Breast epithelium (tissue), 4 donors: ENCODE data around the gene COL4A2. TPM values are rescaled to one million over a fixed set of nuclear protein-coding genes. Genes with fewer than 3 reads are reported as not detected.

Source experiments
- DNase-seq, 2 donors: peaks; one replicate each; pipeline ENCODE4 v3.0.0-alpha.2; 2019; ENCODE audit warnings: low spot score in 2 of 2
- H3K27ac ChIP-seq, 2 donors: fragments of 200-600 bp; sonication (generic) in 1 of 2; one replicate each; pipeline ENCODE4 v1.5.1; 2016 to 2019; ENCODE audit warnings: mild to moderate bottlenecking in 1 of 2
- H3K27me3 ChIP-seq, 2 donors: fragments of 200-600 bp; sonication (generic) in 1 of 2; one replicate each; pipeline versions ENCODE4 v1.5.1 to v1.6.0; 2017 to 2019; ENCODE audit warnings: control low read depth in 1 of 2, mild to moderate bottlenecking in 1 of 2
- H3K36me3 ChIP-seq: fragments of 200-600 bp; one replicate; pipeline ENCODE4 v1.5.1; 2019
- H3K4me1 ChIP-seq, 2 donors: fragments of 200-600 bp; sonication (generic); one replicate each; pipeline ENCODE4 v1.5.1; 2016 to 2019; ENCODE audit warnings: control low read depth in 1 of 2
- H3K4me3 ChIP-seq, 3 donors: fragments of 200-600 bp; sonication (generic); 1 replicate in 2 of 3; 2 replicates in 1 of 3; pipeline ENCODE4 v1.5.1; 2016 to 2019; ENCODE audit warnings: mild to moderate bottlenecking in 3 of 3, moderate library complexity in 2 of 3
- H3K9me3 ChIP-seq, 2 donors: fragments of 200-600 bp; sonication (generic) in 1 of 2; one replicate each; pipeline ENCODE4 v1.5.1; 2016 to 2019; ENCODE audit warnings: control low read depth in 1 of 2
- CTCF ChIP-seq, 3 donors: fragments of 450-650 bp; IDR thresholded peaks; one replicate each; pipeline ENCODE4 v1.5.1; 2016 to 2017; ENCODE audit warnings: antibody characterized with exemption in 3 of 3, mild to moderate bottlenecking in 3 of 3, moderate library complexity in 3 of 3
- POLR2A ChIP-seq: fragments of 450-650 bp; IDR thresholded peaks from one replicate; pipeline ENCODE4 v1.6.1; 2016; ENCODE audit warnings: antibody characterized with exemption, mild to moderate bottlenecking, moderate library complexity
- POLR2AphosphoS5 ChIP-seq, 3 donors: sonication (generic); formaldehyde crosslinking; IDR thresholded peaks; one replicate each; pipeline ENCODE4 v1.6.1; 2017; ENCODE audit warnings: antibody characterized with exemption in 3 of 3
- intact Hi-C: fragments of 100-400 bp; cut with DNase I; formaldehyde crosslinking; loops from one replicate; pipeline ENCODE4 v1.15.1; 2023; ENCODE audit warnings: low total_unique reads
- total RNA-seq, 3 donors: library from RNA; depleted of rRNA; stranded (reverse); fragments of >200 nt; gene quantifications; one replicate each; pipeline ENCODE4 v1.1.0, GENCODE V29; 2016

COL4A2 gene
- total RNA-seq: 100 to 1,000 TPM; 107 to 841 (median 307) TPM

DNA sequence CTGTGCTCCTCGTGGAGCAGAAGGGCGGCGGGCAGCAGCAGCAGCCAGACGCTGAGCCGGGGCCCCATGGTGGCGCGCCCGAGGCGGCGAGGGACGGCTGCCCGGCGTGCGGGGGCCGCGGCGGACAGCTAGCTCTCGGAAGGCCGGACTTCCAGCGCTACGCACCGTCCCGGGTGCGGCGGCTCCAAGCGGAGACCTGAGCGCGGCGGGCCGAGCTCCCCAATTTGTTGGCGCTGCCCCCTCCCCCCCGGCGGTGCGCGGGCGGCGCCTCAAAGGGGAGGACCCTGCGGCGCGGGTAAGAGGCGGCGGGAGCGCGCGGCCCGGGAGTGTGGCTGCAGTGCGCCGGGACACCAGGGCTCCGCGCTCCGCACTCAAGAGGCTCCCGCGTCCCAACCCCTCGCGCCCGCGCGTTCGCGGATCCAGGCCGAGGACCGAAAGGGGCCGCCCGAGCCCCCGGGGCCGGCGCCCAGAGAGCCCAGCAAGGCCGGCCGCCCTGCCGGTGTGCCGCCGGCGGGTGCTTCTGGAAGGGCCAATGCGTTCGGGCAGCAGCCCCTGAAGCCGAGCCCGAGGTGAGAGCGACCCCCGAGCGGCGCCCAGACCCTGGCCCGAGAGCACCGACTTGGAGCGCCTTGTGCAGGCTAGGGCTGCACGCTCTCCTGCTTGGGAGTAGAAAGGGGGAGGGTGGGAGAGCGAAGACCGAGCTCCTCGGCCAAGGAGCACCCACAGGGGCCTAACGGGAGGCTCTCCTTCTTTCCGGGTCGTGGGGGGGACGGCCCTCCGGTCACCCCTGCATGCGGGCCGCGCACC is at the start of gene COL4A2, which contains the start of gene COL4A1:
Gene COL4A2 (plus strand): TSS at position 325 of the 807 bp plus-strand sequence. CDS start 620 bp downstream, outside the sequence.
Gene COL4A1 (minus strand): TSS at position 198 of the 807 bp plus-strand sequence. CDS start 130 bp downstream, at position 68.
- Histone ChIP-seq H3K27me3 (peaks cover 0 to 14% of the 10 kb centered on the region in 2 donors), H3K27ac (peak within 1 kb of the TSS; percentile 87 to 96), H3K36me3 (no peaks in the 10 kb centered on the region), H3K4me3 (peak within 1 kb of the TSS; percentile 64 to 96 (median 78)), H3K9me3 (no peaks in the 10 kb centered on the region), H3K4me1 (peaks cover 0 to 3% of the 10 kb centered on the region in 2 donors)
- intact Hi-C loops: no loop called here
- TF ChIP-seq CTCF (IDR thresholded peaks at IDR 0.05) (no peak), POLR2A (peak; percentile 20), POLR2AphosphoS5 (IDR thresholded peaks at IDR 0.05) (peak; percentile 66 to 78 (median 74))
- peak; percentile 57 to 65 for DNase-seq

GRCh38 chr13:110257408-110257807 is 49.7 kb upstream of the COL4A2 start:
- DNase-seq: no peak
- Histone ChIP-seq H3K27me3 (no peaks in the 10 kb centered on the region), H3K27ac (no peak overlapping the region), H3K36me3 (no peaks in the 10 kb centered on the region), H3K4me1 (no peaks in the 10 kb centered on the region), H3K4me3 (no peak overlapping the region), H3K9me3 (no peaks in the 10 kb centered on the region)
- TF ChIP-seq POLR2A: no peak
- no peak for TF ChIP-seq CTCF (IDR thresholded peaks at IDR 0.05)
- TF ChIP-seq POLR2AphosphoS5 (IDR thresholded peaks at IDR 0.05): no peak
- intact Hi-C loops: no loop called here

DNA sequence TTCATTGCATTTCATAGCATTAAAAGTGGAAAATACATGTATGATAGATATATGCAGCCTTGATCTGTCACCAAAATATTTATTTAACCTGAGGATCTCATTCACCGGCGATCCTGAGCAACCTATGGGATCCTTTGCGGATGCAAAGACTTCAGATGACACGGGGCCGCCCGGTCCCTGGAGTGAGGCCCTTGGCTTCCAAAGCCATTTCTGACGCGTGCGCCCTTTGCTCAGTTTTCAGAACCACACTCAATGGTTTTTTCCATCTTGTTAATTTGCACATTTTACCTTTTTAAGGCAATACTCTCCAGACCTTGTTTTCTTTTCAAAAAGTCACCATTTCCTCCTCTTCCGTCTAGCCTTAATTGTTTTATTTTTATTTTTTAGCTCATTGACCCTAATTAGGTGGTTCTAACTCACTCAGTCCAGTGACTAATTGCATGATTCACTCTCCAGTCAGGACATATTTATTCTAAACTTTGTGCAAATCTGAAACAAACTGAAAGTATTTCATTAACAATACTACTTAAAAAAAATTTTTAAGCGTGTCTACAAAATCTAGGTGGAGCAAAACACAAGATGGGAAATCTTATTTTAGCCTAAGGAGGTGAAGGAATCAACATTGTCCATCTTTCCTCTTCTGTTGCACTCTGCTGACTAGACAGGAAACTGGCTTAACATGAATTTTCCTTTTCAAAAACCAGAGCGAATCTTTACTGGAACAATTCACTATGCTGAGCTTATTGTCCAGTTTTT is 48.0 kb upstream of the COL4A2 start:
- no peak overlapping the region for H3K4me3 ChIP-seq
- no peaks in the 10 kb centered on the region for H3K9me3 ChIP-seq
- no peaks in the 10 kb centered on the region for H3K27me3 ChIP-seq
- intact Hi-C loops: no loop called here
- no peak for DNase-seq
- TF ChIP-seq POLR2A (no peak), POLR2AphosphoS5 (IDR thresholded peaks at IDR 0.05) (no peak), CTCF (IDR thresholded peaks at IDR 0.05) (no peak)
- H3K36me3 ChIP-seq: no peaks in the 10 kb centered on the region
- peaks cover 11 to 12% of the 10 kb centered on the region in 2 donors for H3K4me1 ChIP-seq
- H3K27ac ChIP-seq: peak overlapping the region in 1 of 2 donors; percentile 44

DNA sequence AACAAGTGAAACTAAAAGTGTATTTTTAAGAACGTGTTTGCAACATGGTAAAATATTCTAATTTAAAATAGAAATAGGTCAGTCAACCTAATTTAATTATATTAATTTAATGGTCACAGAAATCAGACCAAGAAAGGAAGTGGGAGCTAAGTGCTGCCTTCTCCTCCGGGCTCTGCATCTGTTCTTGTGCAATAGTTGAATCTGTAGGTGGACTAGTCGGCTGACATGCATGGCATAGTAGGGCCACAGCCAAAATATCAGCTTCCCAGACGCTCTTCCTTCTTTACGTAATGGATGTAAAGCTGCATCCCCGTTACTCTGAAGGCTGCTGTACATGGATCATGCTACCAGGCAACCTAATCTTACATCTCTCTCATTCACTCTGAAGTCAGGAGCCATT is 47.4 kb upstream of the COL4A2 start:
- Histone ChIP-seq H3K9me3 (no peaks in the 10 kb centered on the region), H3K4me1 (peaks cover 11 to 15% of the 10 kb centered on the region in 2 donors), H3K27ac (peak overlapping the region; percentile 6 to 44), H3K36me3 (no peaks in the 10 kb centered on the region), H3K27me3 (no peaks in the 10 kb centered on the region), H3K4me3 (no peak overlapping the region)
- intact Hi-C loops: no loop called here
- DNase-seq: no peak
- TF ChIP-seq POLR2AphosphoS5 (IDR thresholded peaks at IDR 0.05) (no peak), POLR2A (no peak), CTCF (IDR thresholded peaks at IDR 0.05) (no peak)
